B cell (primary cell): ENCODE data around the gene CREB5. TPM values are rescaled to one million over a fixed set of nuclear protein-coding genes. Genes with fewer than 3 reads are reported as not detected.

Experiments
- ATAC-seq: fragments of 200-7000 bp; cut with Tn5 transposase; one replicate; pipeline ENCODE4 v1.10.0; 2021; ENCODE audit warnings: low read depth, mild to moderate bottlenecking, moderate number of reproducible peaks, moderate library complexity
- CTCF ChIA-PET: fragments of 350-600 bp; sonication (Branson Sonifier 250); formaldehyde crosslinking; loops from one replicate; lab custom pipeline; 2021; ENCODE audit warnings: antibody characterized with exemption, inconsistent platforms; lab: Charles Lee
- POLR2A ChIA-PET: fragments of 350-600 bp; sonication (Branson Sonifier 250); formaldehyde crosslinking; loops from one replicate; lab custom pipeline; 2021; ENCODE audit warnings: antibody characterized with exemption; lab: Charles Lee
- DNase-seq: peaks from one replicate; pipeline ENCODE4 v3.0.0; 2013
- H2AFZ ChIP-seq: 2 replicates; pipeline ENCODE4 v1.6.1; 2012; ENCODE audit warnings: mild to moderate bottlenecking, low read depth, low read length; ENCODE audit not compliant: insufficient read depth, poor library complexity, severe bottlenecking
- H3K27ac ChIP-seq, 2 donors: 1 replicate in 1 of 2; 2 replicates in 1 of 2; pipeline ENCODE4 v1.5.1; 2012 to 2013; ENCODE audit warnings: low read length in 2 of 2, mild to moderate bottlenecking in 2 of 2, moderate library complexity in 1 of 2
- H3K27me3 ChIP-seq, 4 experiments: fragments of 200-600 bp in 1 of 4; sonication (generic) in 1 of 4; replicated peaks in 1 of 4; 1 replicate in 2 of 4; 2 replicates in 2 of 4; pipeline versions ENCODE4 v1.6.1 to v1.7.0; 2013 to 2016; ENCODE audit warnings: low read length in 3 of 4, mild to moderate bottlenecking in 2 of 4, mixed read lengths in 1 of 4, moderate library complexity in 1 of 4; ENCODE audit not compliant: insufficient read depth in 4 of 4, control insufficient read depth in 3 of 4; ENCODE audit errors: control extremely low read depth in 1 of 4
- H3K36me3 ChIP-seq, 2 experiments: replicated peaks in 1 of 2; 1 replicate in 1 of 2; 2 replicates in 1 of 2; pipeline versions ENCODE4 v1.6.1 to v1.7.1; 2013; ENCODE audit warnings: low read length in 1 of 2; ENCODE audit not compliant: insufficient read depth in 2 of 2, control insufficient read depth in 1 of 2; ENCODE audit errors: control extremely low read depth in 1 of 2, extremely low read depth in 1 of 2
- H3K4me1 ChIP-seq, 2 donors: fragments of 200-600 bp in 1 of 2; sonication (generic) in 1 of 2; 1 replicate in 1 of 2; 2 replicates in 1 of 2; pipeline versions ENCODE4 v1.5.1 to v1.6.1; 2013 to 2017; ENCODE audit warnings: low read length in 2 of 2; ENCODE audit not compliant: control insufficient read depth in 2 of 2, insufficient read depth in 2 of 2
- H3K4me2 ChIP-seq: replicated peaks from 2 replicates; pipeline ENCODE3; 2012; ENCODE audit warnings: mild to moderate bottlenecking, low read depth, low read length; ENCODE audit not compliant: poor library complexity, severe bottlenecking
- H3K4me3 ChIP-seq, 5 experiments: fragments of 200-600 bp in 1 of 5; sonication (generic) in 1 of 5; 1 replicate in 3 of 5; 2 replicates in 2 of 5; pipeline versions ENCODE4 v1.5.1 to v1.7.0; 2011 to 2016; ENCODE audit warnings: low read length in 4 of 5, mild to moderate bottlenecking in 4 of 5, low read depth in 2 of 5, control low read depth in 1 of 5, moderate library complexity in 1 of 5; ENCODE audit not compliant: insufficient read depth in 1 of 5; ENCODE audit errors: control extremely low read depth in 1 of 5, extremely low read depth in 1 of 5
- H3K79me2 ChIP-seq: fragments of 200-600 bp; sonication (generic); one replicate; pipeline ENCODE4 v1.6.0; 2016; ENCODE audit warnings: low read length; ENCODE audit not compliant: control insufficient read depth, insufficient read depth
- H3K9ac ChIP-seq: fragments of 200-600 bp; sonication (generic); 2 replicates; pipeline ENCODE4 v1.6.1; 2017; ENCODE audit warnings: mild to moderate bottlenecking, low read length, moderate library complexity
- H3K9me3 ChIP-seq, 3 donors: one replicate each; pipeline versions ENCODE4 v1.6.1 to v1.7.1; 2013; ENCODE audit warnings: low read length in 2 of 3; ENCODE audit not compliant: control insufficient read depth in 2 of 3, insufficient read depth in 1 of 3; ENCODE audit errors: control extremely low read depth in 1 of 3
- H4K20me1 ChIP-seq: 2 replicates; pipeline ENCODE4 v1.6.0; 2012; ENCODE audit warnings: mild to moderate bottlenecking, low read length; ENCODE audit not compliant: insufficient read depth, control insufficient read depth, poor library complexity, severe bottlenecking
- H3K27ac Mint-ChIP-seq: one replicate; pipeline ENCODE4 v1.8.0; 2021; ENCODE audit warnings: mixed read lengths
- H3K27me3 Mint-ChIP-seq: one replicate; pipeline ENCODE4 v1.8.0; 2021; ENCODE audit warnings: mixed read lengths
- H3K4me1 Mint-ChIP-seq: one replicate; pipeline ENCODE4 v1.8.0; 2021; ENCODE audit warnings: mixed read lengths
- H3K4me3 Mint-ChIP-seq: one replicate; pipeline ENCODE4 v1.8.0; 2021; ENCODE audit warnings: mixed read lengths
- H3K9me3 Mint-ChIP-seq: one replicate; pipeline ENCODE4 v1.8.0; 2022; ENCODE audit warnings: mixed read lengths; ENCODE audit not compliant: insufficient read depth
- EZH2 ChIP-seq: IDR thresholded peaks from 2 replicates; pipeline ENCODE4 v1.6.1; 2012; ENCODE audit warnings: borderline replicate concordance, low read depth, mild to moderate bottlenecking, moderate library complexity, low read length; ENCODE audit not compliant: insufficient read depth, poor library complexity, severe bottlenecking
- WGBS: methylation state at CpG from one replicate; pipeline ENCODE4 v1.1.5; 2013; ENCODE audit warnings: missing lambda C conversion rate; ENCODE audit not compliant: insufficient coverage; 5-methylcytosine and 5-hydroxymethylcytosine counted together
- intact Hi-C: fragments of 100-400 bp; cut with micrococcal nuclease; formaldehyde crosslinking; loops from one replicate; pipeline ENCODE4 v1.10.0; 2022
- polyA plus RNA-seq: library from polyadenylated mRNA; depleted of rRNA; stranded (reverse); fragments of >200 nt; gene quantifications from 2 replicates; pipeline ENCODE4 v1.2.3, GENCODE V29; 2012
- total RNA-seq, 2 donors: library from RNA; stranded (reverse); fragments of 120-200 nt in 1 of 2; gene quantifications; 1 replicate in 1 of 2; 2 replicates in 1 of 2; pipeline versions ENCODE4 v1.2.3 to v1.2.4, GENCODE V29; 2013 to 2022
- TF ChIP-seq, protein P1 (sequence below): fragments of 200-600 bp; IDR thresholded peaks from one replicate; pipeline ENCODE4 v1.8.0; 2022; ENCODE audit warnings: antibody characterized with exemption, mild to moderate bottlenecking

CREB5 gene
- total and polyA plus RNA-seq, 2 donors (not counting 1 experiment from before 2014, with no cell fraction given): 0.05 to 0.95 TPM

DNA sequence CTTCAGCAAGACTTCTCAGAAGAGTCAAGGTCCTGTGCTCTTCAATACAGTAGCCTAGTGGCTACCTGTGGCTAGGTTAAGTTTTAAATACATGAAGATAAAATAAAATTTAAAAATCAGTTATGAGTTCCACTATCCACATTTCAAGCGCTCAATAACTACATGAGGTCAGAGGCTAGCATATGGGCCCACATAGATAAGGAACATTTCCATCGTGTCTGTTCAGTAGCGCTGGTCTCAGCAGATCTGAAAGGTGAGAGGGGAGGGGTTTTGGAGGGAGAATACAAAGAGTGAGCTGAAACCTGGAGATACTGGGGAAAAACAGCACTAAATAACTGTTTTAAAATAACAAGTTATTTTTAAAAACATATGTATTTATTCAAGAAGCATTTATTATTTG lies 326.8 kb downstream of the CREB5 start:
- Histone ChIP-seq H4K20me1 (no peaks in the 10 kb centered on the region), H3K9me3 (no peaks in the 10 kb centered on the region), H2AFZ (no peak overlapping the region), H3K9ac (no peak overlapping the region), H3K4me1 (no peaks in the 10 kb centered on the region), H3K27ac (no peak overlapping the region), H3K27me3 (no peaks in the 10 kb centered on the region), H3K36me3 (no peaks in the 10 kb centered on the region), H3K4me3 (no peak overlapping the region), H3K4me2 (no peak overlapping the region), H3K79me2 (no peaks in the 10 kb centered on the region)
- no peak overlapping the region for H3K4me3 Mint-ChIP-seq
- POLR2A ChIA-PET: no interaction called here
- no peaks in the 10 kb centered on the region for H3K9me3 Mint-ChIP-seq
- H3K4me1 Mint-ChIP-seq: no peaks in the 10 kb centered on the region
- H3K27ac Mint-ChIP-seq: no peak overlapping the region
- ATAC-seq (no peak), DNase-seq (no peak)
- whole genome bisulfite sequencing: 100% methylated on average over 1 of the region's 3 CpGs
- intact Hi-C loops: no loop called here
- H3K27me3 Mint-ChIP-seq: no peaks in the 10 kb centered on the region
- CTCF ChIA-PET: interaction anchor here (1.7 kb wide), 1 partner anchor 349 kb away, joined by 4 read pairs; no protein-coding TSS in a partner anchor
- no peak for TF ChIP-seq EZH2
- TF ChIP-seq, protein P1, sequence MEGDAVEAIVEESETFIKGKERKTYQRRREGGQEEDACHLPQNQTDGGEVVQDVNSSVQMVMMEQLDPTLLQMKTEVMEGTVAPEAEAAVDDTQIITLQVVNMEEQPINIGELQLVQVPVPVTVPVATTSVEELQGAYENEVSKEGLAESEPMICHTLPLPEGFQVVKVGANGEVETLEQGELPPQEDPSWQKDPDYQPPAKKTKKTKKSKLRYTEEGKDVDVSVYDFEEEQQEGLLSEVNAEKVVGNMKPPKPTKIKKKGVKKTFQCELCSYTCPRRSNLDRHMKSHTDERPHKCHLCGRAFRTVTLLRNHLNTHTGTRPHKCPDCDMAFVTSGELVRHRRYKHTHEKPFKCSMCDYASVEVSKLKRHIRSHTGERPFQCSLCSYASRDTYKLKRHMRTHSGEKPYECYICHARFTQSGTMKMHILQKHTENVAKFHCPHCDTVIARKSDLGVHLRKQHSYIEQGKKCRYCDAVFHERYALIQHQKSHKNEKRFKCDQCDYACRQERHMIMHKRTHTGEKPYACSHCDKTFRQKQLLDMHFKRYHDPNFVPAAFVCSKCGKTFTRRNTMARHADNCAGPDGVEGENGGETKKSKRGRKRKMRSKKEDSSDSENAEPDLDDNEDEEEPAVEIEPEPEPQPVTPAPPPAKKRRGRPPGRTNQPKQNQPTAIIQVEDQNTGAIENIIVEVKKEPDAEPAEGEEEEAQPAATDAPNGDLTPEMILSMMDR: no peak

DNA sequence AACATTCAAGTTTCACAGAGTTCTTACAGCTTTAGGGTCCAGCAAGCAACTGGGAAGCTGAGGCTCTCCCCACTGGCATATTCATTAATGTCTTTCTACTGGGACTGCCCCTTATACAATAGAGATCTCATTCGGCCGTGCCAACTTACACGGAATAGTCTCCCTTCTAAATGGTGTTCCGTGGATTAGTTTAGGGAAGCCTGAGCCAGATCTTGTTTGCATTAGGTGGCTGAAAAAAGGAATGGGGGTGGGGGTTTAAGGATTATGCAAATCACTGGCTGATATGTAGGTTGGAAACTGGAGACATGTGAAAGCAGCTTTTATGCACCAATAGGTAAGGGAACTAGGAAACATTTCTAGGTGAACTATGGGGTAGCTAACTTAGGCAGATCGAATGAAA lies 327.5 kb downstream of the CREB5 start:
- Mint-ChIP-seq H3K9me3 (no peaks in the 10 kb centered on the region), H3K27me3 (no peaks in the 10 kb centered on the region), H3K27ac (no peak overlapping the region), H3K4me1 (no peaks in the 10 kb centered on the region), H3K4me3 (no peak overlapping the region)
- Histone ChIP-seq H4K20me1 (no peaks in the 10 kb centered on the region), H3K4me1 (no peaks in the 10 kb centered on the region), H3K27ac (no peak overlapping the region), H3K9me3 (no peaks in the 10 kb centered on the region), H3K36me3 (no peaks in the 10 kb centered on the region), H3K79me2 (no peaks in the 10 kb centered on the region), H3K4me3 (no peak overlapping the region), H3K4me2 (no peak overlapping the region), H2AFZ (no peak overlapping the region), H3K9ac (no peak overlapping the region), H3K27me3 (no peaks in the 10 kb centered on the region)
- POLR2A ChIA-PET: no interaction called here
- TF ChIP-seq EZH2: no peak
- TF ChIP-seq, protein P1: no peak
- intact Hi-C loops: no loop called here
- no peak for DNase-seq
- CTCF ChIA-PET: no interaction called here
- 80% methylated on average over 1 of the region's 5 CpGs for WGBS
- no peak for ATAC-seq
